ENCODE data around the gene PDE8B.

The PDE8B gene

GRCh38 chr5:77328930-77329647 is 118.6 kb downstream of the PDE8B start:
- no peak for DNase-seq

GRCh38 chr5:77329664-77330430 is 119.4 kb downstream of the PDE8B start:
- DNase-seq: no peak

- no peak for DNase-seq
Observed at GRCh38 chr5:77333036-77333435, 122.6 kb downstream of the PDE8B start.

GRCh38 chr5:77333451-77334123 is 123.1 kb downstream of the PDE8B start:
- DNase-seq: no peak

- no peak for DNase-seq
Observed at GRCh38 chr5:77337246-77337645, 126.8 kb downstream of the PDE8B start.

- DNase-seq: no peak
Observed at GRCh38 chr5:77337686-77338085, 127.2 kb downstream of the PDE8B start.

- no peak for DNase-seq
Observed at GRCh38 chr5:77339337-77339890, 128.9 kb downstream of the PDE8B start.

GRCh38 chr5:77343165-77343564 is 132.7 kb downstream of the PDE8B start:
- no peak for DNase-seq

GRCh38 chr5:77347435-77348098 is 137.1 kb downstream of the PDE8B start:
- no peak for DNase-seq

GRCh38 chr5:77353251-77353650 is 142.8 kb downstream of the PDE8B start:
- no peak for DNase-seq

GRCh38 chr5:77354454-77354853 is 144.0 kb downstream of the PDE8B start:
- DNase-seq: no peak

GRCh38 chr5:77355080-77355479 is 144.6 kb downstream of the PDE8B start:
- no peak for DNase-seq

GRCh38 chr5:77355751-77356150 is 145.3 kb downstream of the PDE8B start:
- DNase-seq: no peak

- DNase-seq: no peak
Observed at GRCh38 chr5:77356740-77357139, 146.3 kb downstream of the PDE8B start.

GRCh38 chr5:77358255-77359205 is 148.1 kb downstream of the PDE8B start:
- no peak for DNase-seq

- DNase-seq: no peak
Observed at GRCh38 chr5:77359231-77359630, 148.8 kb downstream of the PDE8B start.

- no peak for DNase-seq
Observed at GRCh38 chr5:77360381-77360780, 149.9 kb downstream of the PDE8B start.

GRCh38 chr5:77360973-77361372 is 150.5 kb downstream of the PDE8B start:
- no peak for DNase-seq

GRCh38 chr5:77366717-77367500 is 156.4 kb downstream of the PDE8B start:
- DNase-seq: no peak

- DNase-seq: no peak
Observed at GRCh38 chr5:77367741-77368140, 157.3 kb downstream of the PDE8B start.

- no peak for DNase-seq
Observed at GRCh38 chr5:77368367-77368766, 157.9 kb downstream of the PDE8B start.

Measured in AML-193 (cell line).